ENCODE measurements around the gene FASLG.

Gene FASLG

GRCh38 chr1:172638249-172638648 is 20.7 kb upstream of the FASLG start:
- Histone ChIP-seq H3K27me3 (ENCODE audit: insufficient read depth, low read length) (no peaks in the 10 kb centered on the region), H3K9ac (ENCODE audit: low read length) (no peak overlapping the region), H3K4me3 (ENCODE audit: low read depth, low read length, poor library complexity, severe bottlenecking) (no peak overlapping the region), H3K79me2 (ENCODE audit: insufficient read depth, low read length) (no peaks in the 10 kb centered on the region), H4K20me1 (ENCODE audit: insufficient read depth, low read length) (no peaks in the 10 kb centered on the region), H3K9me2 (ENCODE audit: low read depth, low read length) (no peaks in the 10 kb centered on the region), H3K4me2 (ENCODE audit: low read length) (no peak overlapping the region), H3K27ac (ENCODE audit: low read depth, low read length, poor library complexity, severe bottlenecking) (no peak overlapping the region), H2AFZ (ENCODE audit: low read length) (no peak overlapping the region), H3K36me3 (ENCODE audit: insufficient read depth, low read length) (no peaks in the 10 kb centered on the region), H3K9me3 (ENCODE audit: low read length) (no peaks in the 10 kb centered on the region), H3K4me1 (ENCODE audit: insufficient read depth, low read length, severe bottlenecking) (peaks cover 13% of the 10 kb centered on the region), H3F3A (ENCODE audit: insufficient read depth, low read length) (no peaks in the 10 kb centered on the region)
- TF ChIP-seq EZH2 (IDR thresholded peaks at IDR 0.05; ENCODE audit: borderline replicate concordance, low read length) (no peak), CTCF (IDR thresholded peaks at IDR 0.05; ENCODE audit: low read length) (no peak)

- H2AFZ ChIP-seq (ENCODE audit: low read length), result no peak overlapping the region
- H3K4me2 ChIP-seq (ENCODE audit: low read length), result peak overlapping the region; percentile 30; the same call in 1 of the 2 replicates
- no peak for TF ChIP-seq EZH2 (IDR thresholded peaks at IDR 0.05; ENCODE audit: borderline replicate concordance, low read length)
- no peak for TF ChIP-seq CTCF (IDR thresholded peaks at IDR 0.05; ENCODE audit: low read length)
- H3K9ac ChIP-seq (ENCODE audit: low read length), result no peak overlapping the region; the same call in 1 of the 2 replicates
- no peaks in the 10 kb centered on the region for H3K27me3 ChIP-seq (ENCODE audit: insufficient read depth, low read length)
- no peak overlapping the region for H3K4me3 ChIP-seq (ENCODE audit: low read depth, low read length, poor library complexity, severe bottlenecking)
- H3K36me3 ChIP-seq (ENCODE audit: insufficient read depth, low read length), result no peaks in the 10 kb centered on the region
- no peaks in the 10 kb centered on the region for H4K20me1 ChIP-seq (ENCODE audit: insufficient read depth, low read length)
- H3K4me1 ChIP-seq (ENCODE audit: insufficient read depth, low read length, severe bottlenecking), result peaks cover 13% of the 10 kb centered on the region
- H3K9me2 ChIP-seq (ENCODE audit: low read depth, low read length), result no peaks in the 10 kb centered on the region
- H3K9me3 ChIP-seq (ENCODE audit: low read length), result no peaks in the 10 kb centered on the region
- no peaks in the 10 kb centered on the region for H3K79me2 ChIP-seq (ENCODE audit: insufficient read depth, low read length)
- no peak overlapping the region for H3K27ac ChIP-seq (ENCODE audit: low read depth, low read length, poor library complexity, severe bottlenecking)
- no peaks in the 10 kb centered on the region for H3F3A ChIP-seq (ENCODE audit: insufficient read depth, low read length)
Measured at GRCh38 chr1:172638885-172639831, 19.7 kb upstream of the FASLG start.

- H3K79me2 ChIP-seq (ENCODE audit: insufficient read depth, low read length), result no peaks in the 10 kb centered on the region
- H3K36me3 ChIP-seq (ENCODE audit: insufficient read depth, low read length), result no peaks in the 10 kb centered on the region
- no peak overlapping the region for H3K9ac ChIP-seq (ENCODE audit: low read length)
- H3K9me3 ChIP-seq (ENCODE audit: low read length), result no peaks in the 10 kb centered on the region
- no peak overlapping the region for H2AFZ ChIP-seq (ENCODE audit: low read length)
- H3K4me3 ChIP-seq (ENCODE audit: low read depth, low read length, poor library complexity, severe bottlenecking), result no peak overlapping the region
- no peak overlapping the region for H3K4me2 ChIP-seq (ENCODE audit: low read length)
- no peak overlapping the region for H3K27ac ChIP-seq (ENCODE audit: low read depth, low read length, poor library complexity, severe bottlenecking)
- no peaks in the 10 kb centered on the region for H3K9me2 ChIP-seq (ENCODE audit: low read depth, low read length)
- no peaks in the 10 kb centered on the region for H4K20me1 ChIP-seq (ENCODE audit: insufficient read depth, low read length)
- no peak for TF ChIP-seq EZH2 (IDR thresholded peaks at IDR 0.05; ENCODE audit: borderline replicate concordance, low read length)
- no peak for TF ChIP-seq CTCF (IDR thresholded peaks at IDR 0.05; ENCODE audit: low read length)
- H3F3A ChIP-seq (ENCODE audit: insufficient read depth, low read length), result no peaks in the 10 kb centered on the region
- peaks cover 13% of the 10 kb centered on the region for H3K4me1 ChIP-seq (ENCODE audit: insufficient read depth, low read length, severe bottlenecking)
- no peaks in the 10 kb centered on the region for H3K27me3 ChIP-seq (ENCODE audit: insufficient read depth, low read length)
Measured at GRCh38 chr1:172640111-172640510, 18.8 kb upstream of the FASLG start.
